Skeletal muscle tissue (tissue), 4 donors: ENCODE data around the gene TMEM106C. TPM values are rescaled to one million over a fixed set of nuclear protein-coding genes. Genes with fewer than 3 reads are reported as not detected.

Experiments
- H3K27ac ChIP-seq: one replicate; pipeline ENCODE4 v1.7.0; 2013; ENCODE audit warnings: mild to moderate bottlenecking, low read depth, low read length, inconsistent platforms
- H3K27me3 ChIP-seq, 3 donors: one replicate each; pipeline ENCODE4 v1.7.0; 2013; ENCODE audit warnings: low read length in 3 of 3; ENCODE audit not compliant: control insufficient read depth in 3 of 3, insufficient read depth in 3 of 3
- H3K36me3 ChIP-seq, 3 donors: one replicate each; pipeline ENCODE4 v1.7.0; 2013; ENCODE audit warnings: low read length in 3 of 3; ENCODE audit not compliant: control insufficient read depth in 3 of 3, insufficient read depth in 3 of 3
- H3K4me1 ChIP-seq, 3 donors: one replicate each; pipeline ENCODE4 v1.7.0; 2013; ENCODE audit warnings: low read length in 3 of 3, mild to moderate bottlenecking in 3 of 3; ENCODE audit not compliant: control insufficient read depth in 3 of 3, insufficient read depth in 3 of 3
- H3K4me3 ChIP-seq, 3 donors: one replicate each; pipeline ENCODE4 v1.7.0; 2013; ENCODE audit warnings: low read length in 3 of 3
- H3K9ac ChIP-seq, 3 donors: one replicate each; pipeline ENCODE4 v1.7.0; 2013; ENCODE audit warnings: low read length in 3 of 3, mild to moderate bottlenecking in 3 of 3, moderate library complexity in 2 of 3, low read depth in 1 of 3
- H3K9me3 ChIP-seq, 3 donors: one replicate each; pipeline ENCODE4 v1.7.0; 2013; ENCODE audit warnings: low read length in 3 of 3; ENCODE audit not compliant: control insufficient read depth in 3 of 3
- total RNA-seq: library from RNA; depleted of rRNA; stranded (reverse); fragments of >200 nt; gene quantifications from one replicate; pipeline ENCODE4 v1.2.3, GENCODE V29; 2014
- donor health status: Osteomylitis.

The TMEM106C gene, protein sequence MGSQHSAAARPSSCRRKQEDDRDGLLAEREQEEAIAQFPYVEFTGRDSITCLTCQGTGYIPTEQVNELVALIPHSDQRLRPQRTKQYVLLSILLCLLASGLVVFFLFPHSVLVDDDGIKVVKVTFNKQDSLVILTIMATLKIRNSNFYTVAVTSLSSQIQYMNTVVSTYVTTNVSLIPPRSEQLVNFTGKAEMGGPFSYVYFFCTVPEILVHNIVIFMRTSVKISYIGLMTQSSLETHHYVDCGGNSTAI
- total RNA-seq: 43.3 TPM

- no peaks in the 10 kb centered on the region for H3K27me3 ChIP-seq
- H3K9ac ChIP-seq: peak within 1 kb of the TSS; percentile 81 to 91 (median 90)
- peaks cover 8 to 21% (median 13%) of the 10 kb centered on the region in 3 donors for H3K36me3 ChIP-seq
- H3K27ac ChIP-seq: peak within 1 kb of the TSS; percentile 22
- peaks cover 14 to 19% (median 18%) of the 10 kb centered on the region in 3 donors for H3K4me1 ChIP-seq
- H3K4me3 ChIP-seq: peak within 1 kb of the TSS; percentile 88 to 96 (median 94)
- no peaks in the 10 kb centered on the region for H3K9me3 ChIP-seq
Observed at GRCh38 chr12:47963340-47964040, at the start of gene TMEM106C. Gene TMEM106C, plus strand, starts transcription at chr12:47963596. Its CDS starts 641 bp downstream, at chr12:47964237.

- no peak overlapping the region for H3K9ac ChIP-seq
- H3K36me3 ChIP-seq: no peaks in the 10 kb centered on the region
- H3K27ac ChIP-seq: no peak overlapping the region
- no peaks in the 10 kb centered on the region for H3K9me3 ChIP-seq
- no peak overlapping the region for H3K4me3 ChIP-seq
- H3K4me1 ChIP-seq: no peaks in the 10 kb centered on the region
- peaks cover 0 to 11% (median 0%) of the 10 kb centered on the region in 3 donors for H3K27me3 ChIP-seq
Observed at GRCh38 chr12:47920913-47921312, 42.5 kb upstream of the TMEM106C start.

- Histone ChIP-seq H3K27me3 (peaks cover 0 to 11% (median 0%) of the 10 kb centered on the region in 3 donors), H3K4me3 (no peak overlapping the region), H3K27ac (no peak overlapping the region), H3K9ac (no peak overlapping the region), H3K9me3 (no peaks in the 10 kb centered on the region), H3K4me1 (no peaks in the 10 kb centered on the region), H3K36me3 (no peaks in the 10 kb centered on the region)
Observed at GRCh38 chr12:47921907-47922306, 41.5 kb upstream of the TMEM106C start.

- Histone ChIP-seq H3K4me1 (no peaks in the 10 kb centered on the region), H3K9me3 (no peaks in the 10 kb centered on the region), H3K4me3 (no peak overlapping the region), H3K9ac (no peak overlapping the region), H3K27ac (no peak overlapping the region), H3K27me3 (peaks cover 0 to 18% (median 0%) of the 10 kb centered on the region in 3 donors), H3K36me3 (no peaks in the 10 kb centered on the region)
Observed at GRCh38 chr12:47927346-47927745, 36.0 kb upstream of the TMEM106C start.

GRCh38 chr12:47930634-47931033 is 32.8 kb upstream of the TMEM106C start:
- no peaks in the 10 kb centered on the region for H3K36me3 ChIP-seq
- no peaks in the 10 kb centered on the region for H3K9me3 ChIP-seq
- H3K4me1 ChIP-seq: peaks cover 3 to 9% (median 8%) of the 10 kb centered on the region in 3 donors
- H3K9ac ChIP-seq: no peak overlapping the region
- no peak overlapping the region for H3K27ac ChIP-seq
- H3K27me3 ChIP-seq: peaks cover 0 to 9% (median 0%) of the 10 kb centered on the region in 3 donors
- no peak overlapping the region for H3K4me3 ChIP-seq

- Histone ChIP-seq H3K9me3 (no peaks in the 10 kb centered on the region), H3K4me1 (peaks cover 3 to 9% (median 9%) of the 10 kb centered on the region in 3 donors), H3K27me3 (peaks cover 0 to 9% (median 0%) of the 10 kb centered on the region in 3 donors), H3K36me3 (no peaks in the 10 kb centered on the region), H3K4me3 (no peak overlapping the region), H3K27ac (no peak overlapping the region), H3K9ac (no peak overlapping the region)
Observed at GRCh38 chr12:47931187-47931586, 32.2 kb upstream of the TMEM106C start.

- no peak overlapping the region for H3K4me3 ChIP-seq
- no peak overlapping the region for H3K27ac ChIP-seq
- peaks cover 3 to 9% (median 9%) of the 10 kb centered on the region in 3 donors for H3K4me1 ChIP-seq
- H3K36me3 ChIP-seq: no peaks in the 10 kb centered on the region
- no peaks in the 10 kb centered on the region for H3K27me3 ChIP-seq
- no peaks in the 10 kb centered on the region for H3K9me3 ChIP-seq
- H3K9ac ChIP-seq: peak overlapping the region in 1 of 3 donors; percentile 33
Observed at GRCh38 chr12:47935184-47935583, 28.2 kb upstream of the TMEM106C start.

DNA sequence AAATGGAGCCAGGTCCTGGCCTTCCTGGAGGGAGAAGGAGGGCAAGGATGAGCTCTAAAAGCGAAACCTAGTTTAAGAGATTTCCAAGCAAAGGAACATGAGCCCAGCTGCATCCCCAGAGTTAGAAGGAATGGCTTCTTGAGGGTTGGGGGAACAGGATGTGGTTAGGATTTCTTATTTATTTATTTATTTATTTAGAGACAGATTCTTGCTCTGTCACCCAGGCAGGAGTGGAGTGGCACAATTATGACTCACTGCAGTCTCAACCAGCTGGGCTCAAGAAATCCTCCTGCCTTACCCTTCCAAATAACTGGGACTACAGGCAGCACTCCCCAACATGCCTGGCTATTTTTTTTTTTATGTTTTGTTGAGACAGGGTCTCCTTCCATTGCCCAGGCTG is 25.3 kb upstream of the TMEM106C start:
- no peak overlapping the region for H3K27ac ChIP-seq
- H3K36me3 ChIP-seq: no peaks in the 10 kb centered on the region
- no peak overlapping the region for H3K9ac ChIP-seq
- H3K9me3 ChIP-seq: no peaks in the 10 kb centered on the region
- H3K4me3 ChIP-seq: no peak overlapping the region
- H3K27me3 ChIP-seq: peaks cover 10 to 17% (median 13%) of the 10 kb centered on the region in 3 donors
- H3K4me1 ChIP-seq: peaks cover 3 to 13% (median 9%) of the 10 kb centered on the region in 3 donors

- Histone ChIP-seq H3K4me3 (no peak overlapping the region), H3K36me3 (no peaks in the 10 kb centered on the region), H3K9me3 (no peaks in the 10 kb centered on the region), H3K4me1 (peaks cover 3 to 13% (median 9%) of the 10 kb centered on the region in 3 donors), H3K27me3 (peaks cover 10 to 22% (median 17%) of the 10 kb centered on the region in 3 donors), H3K9ac (no peak overlapping the region), H3K27ac (no peak overlapping the region)
Observed at GRCh38 chr12:47938594-47938993, 24.8 kb upstream of the TMEM106C start.

- no peak overlapping the region for H3K4me3 ChIP-seq
- H3K36me3 ChIP-seq: no peaks in the 10 kb centered on the region
- H3K27ac ChIP-seq: no peak overlapping the region
- no peak overlapping the region for H3K9ac ChIP-seq
- H3K9me3 ChIP-seq: no peaks in the 10 kb centered on the region
- peaks cover 3 to 13% (median 9%) of the 10 kb centered on the region in 3 donors for H3K4me1 ChIP-seq
- H3K27me3 ChIP-seq: peaks cover 10 to 24% (median 17%) of the 10 kb centered on the region in 3 donors
Observed at GRCh38 chr12:47939009-47939601, 24.3 kb upstream of the TMEM106C start.
